ENCODE measurements around the gene SLC45A3. TPM values are rescaled to one million over a fixed set of nuclear protein-coding genes. Genes with fewer than 3 reads are reported as not detected.

SLC45A3 gene
- total and polyA plus RNA-seq, 8 donors: 1.6 to 30.1 (median 6.5) TPM

GRCh38 chr1:205714906-205715246 is 34.6 kb upstream of the SLC45A3 start:
- Histone ChIP-seq H3K9me3 (no peaks in the 10 kb centered on the region), H3K4me1 (peaks cover 5 to 73% (median 29%) of the 10 kb centered on the region in 4 donors), H3K27me3 (no peaks in the 10 kb centered on the region), H3K27ac (no peak overlapping the region), H3K4me3 (no peak overlapping the region), H3K36me3 (peaks cover 29 to 50% (median 49%) of the 10 kb centered on the region in 4 donors)
- intact Hi-C loops (cut with DNase I; ENCODE audit: low total_unique reads): loop anchor here (10.0 kb wide), 1 partner anchor 50 kb away; no protein-coding TSS in a partner anchor
- no peak for DNase-seq
- WGBS, 5 donors: 65 to 82% (median 67%) methylated on average over 4 of the region's 4 CpGs
- TF ChIP-seq CTCF (IDR thresholded peaks at IDR 0.05): no peak
- no peak for TF ChIP-seq POLR2AphosphoS5 (IDR thresholded peaks at IDR 0.05)
- no peak for TF ChIP-seq POLR2A (IDR thresholded peaks at IDR 0.05)
- no peak for TF ChIP-seq EP300 (IDR thresholded peaks at IDR 0.05)

GRCh38 chr1:205714190-205714905 is 34.0 kb upstream of the SLC45A3 start:
- TF ChIP-seq EP300 (IDR thresholded peaks at IDR 0.05) (no peak), POLR2AphosphoS5 (IDR thresholded peaks at IDR 0.05) (no peak), POLR2A (IDR thresholded peaks at IDR 0.05) (no peak), CTCF (IDR thresholded peaks at IDR 0.05) (no peak)
- H3K4me1 ChIP-seq: peaks cover 5 to 78% (median 34%) of the 10 kb centered on the region in 4 donors
- H3K27ac ChIP-seq: no peak overlapping the region
- intact Hi-C loops (cut with DNase I; ENCODE audit: low total_unique reads): loop anchor here (10.0 kb wide), 1 partner anchor 50 kb away; no protein-coding TSS in a partner anchor
- peaks cover 26 to 45% (median 44%) of the 10 kb centered on the region in 4 donors for H3K36me3 ChIP-seq
- peak in 1 of 2 donors; percentile 49 for DNase-seq
- no peak overlapping the region for H3K4me3 ChIP-seq
- no peaks in the 10 kb centered on the region for H3K27me3 ChIP-seq
- H3K9me3 ChIP-seq: no peaks in the 10 kb centered on the region
- 62 to 71% (median 69%) methylated on average over 5 of the region's 5 CpGs for WGBS, 5 donors

GRCh38 chr1:205711105-205712048 is 31.1 kb upstream of the SLC45A3 start:
- WGBS, 5 donors: 28 to 35% (median 33%) methylated on average over 8 of the region's 8 CpGs
- Histone ChIP-seq H3K27ac (peak overlapping the region in 3 of 5 donors; percentile 34 to 54 (median 45)), H3K4me1 (peaks cover 9 to 81% (median 43%) of the 10 kb centered on the region in 4 donors), H3K27me3 (no peaks in the 10 kb centered on the region), H3K9me3 (no peaks in the 10 kb centered on the region), H3K4me3 (no peak overlapping the region), H3K36me3 (peaks cover 5 to 15% (median 14%) of the 10 kb centered on the region in 4 donors)
- intact Hi-C loops (cut with DNase I; ENCODE audit: low total_unique reads): loop anchor here (10.0 kb wide), 1 partner anchor 47 kb away; no protein-coding TSS in a partner anchor
- TF ChIP-seq POLR2A (IDR thresholded peaks at IDR 0.05) (no peak), EP300 (IDR thresholded peaks at IDR 0.05) (no peak), POLR2AphosphoS5 (IDR thresholded peaks at IDR 0.05) (peak in 2 of 3 donors; percentile 33 to 89), CTCF (IDR thresholded peaks at IDR 0.05) (peak in 5 of 7 experiments; percentile 70 to 89 (median 85))
- peak; percentile 71 to 94 for DNase-seq

Measured in stomach (tissue), 9 donors.